DND-41 (cell line): Measurements from ENCODE around the gene LCOR.

Source experiments
- EZH2 ChIP-seq: IDR thresholded peaks from 3 replicates; pipeline ENCODE4 v1.6.1; 2012; ENCODE audit warnings: borderline replicate concordance, low read depth, mild to moderate bottlenecking, moderate library complexity, low read length, inconsistent platforms; ENCODE audit not compliant: severe bottlenecking
- TF ChIP-seq, protein P1 (sequence below): IDR thresholded peaks from 2 replicates; pipeline ENCODE4 v1.5.1; 2012; ENCODE audit warnings: borderline replicate concordance, low read length, moderate library complexity, mild to moderate bottlenecking; ENCODE audit not compliant: poor library complexity, severe bottlenecking; ENCODE audit errors: extremely low read depth

DNA sequence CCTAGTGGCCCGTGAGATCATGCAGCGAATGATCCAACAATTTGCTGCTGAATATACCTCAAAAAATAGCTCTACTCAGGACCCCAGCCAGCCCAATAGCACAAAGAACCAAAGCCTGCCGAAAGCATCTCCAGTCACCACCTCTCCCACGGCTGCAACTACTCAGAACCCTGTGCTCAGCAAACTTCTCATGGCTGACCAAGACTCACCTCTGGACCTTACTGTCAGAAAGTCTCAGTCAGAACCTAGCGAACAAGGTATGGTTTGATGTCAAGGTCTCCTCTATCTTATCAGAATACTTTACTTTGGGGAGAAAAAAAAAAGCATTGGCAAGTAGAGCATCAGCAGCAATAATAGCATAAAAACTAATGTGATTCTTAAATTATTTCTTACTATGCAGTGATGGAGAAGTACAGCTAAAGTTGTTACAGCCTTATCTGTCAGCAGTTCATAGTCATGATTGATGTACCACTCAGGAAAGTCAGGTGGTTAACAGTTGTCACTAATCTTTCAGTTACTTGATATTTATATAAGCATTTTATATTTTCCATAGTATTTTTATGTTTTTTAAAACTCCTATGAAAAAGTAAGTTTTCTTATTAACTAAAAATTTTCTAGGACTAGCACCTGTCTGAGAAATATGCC, 117.1 kb downstream of the LCOR start:
- TF ChIP-seq, protein P1, sequence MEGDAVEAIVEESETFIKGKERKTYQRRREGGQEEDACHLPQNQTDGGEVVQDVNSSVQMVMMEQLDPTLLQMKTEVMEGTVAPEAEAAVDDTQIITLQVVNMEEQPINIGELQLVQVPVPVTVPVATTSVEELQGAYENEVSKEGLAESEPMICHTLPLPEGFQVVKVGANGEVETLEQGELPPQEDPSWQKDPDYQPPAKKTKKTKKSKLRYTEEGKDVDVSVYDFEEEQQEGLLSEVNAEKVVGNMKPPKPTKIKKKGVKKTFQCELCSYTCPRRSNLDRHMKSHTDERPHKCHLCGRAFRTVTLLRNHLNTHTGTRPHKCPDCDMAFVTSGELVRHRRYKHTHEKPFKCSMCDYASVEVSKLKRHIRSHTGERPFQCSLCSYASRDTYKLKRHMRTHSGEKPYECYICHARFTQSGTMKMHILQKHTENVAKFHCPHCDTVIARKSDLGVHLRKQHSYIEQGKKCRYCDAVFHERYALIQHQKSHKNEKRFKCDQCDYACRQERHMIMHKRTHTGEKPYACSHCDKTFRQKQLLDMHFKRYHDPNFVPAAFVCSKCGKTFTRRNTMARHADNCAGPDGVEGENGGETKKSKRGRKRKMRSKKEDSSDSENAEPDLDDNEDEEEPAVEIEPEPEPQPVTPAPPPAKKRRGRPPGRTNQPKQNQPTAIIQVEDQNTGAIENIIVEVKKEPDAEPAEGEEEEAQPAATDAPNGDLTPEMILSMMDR, result no peak
- no peak for TF ChIP-seq EZH2
